HG03175 (cell line): Measurements from ENCODE around the gene ITPKC.
"Not testable (repeated sequence)": the region's sequence is repeated elsewhere in the genome, so short reads cannot be mapped to it uniquely, and the experiment has no call there.

Source experiments
- ATAC-seq: cut with Tn5 transposase; IDR thresholded peaks from one replicate; pipeline ENCODE4 v1.9.1; 2021; ENCODE audit warnings: mild to moderate bottlenecking, moderate library complexity; ENCODE audit not compliant: unreplicated experiment

The ITPKC gene

DNA sequence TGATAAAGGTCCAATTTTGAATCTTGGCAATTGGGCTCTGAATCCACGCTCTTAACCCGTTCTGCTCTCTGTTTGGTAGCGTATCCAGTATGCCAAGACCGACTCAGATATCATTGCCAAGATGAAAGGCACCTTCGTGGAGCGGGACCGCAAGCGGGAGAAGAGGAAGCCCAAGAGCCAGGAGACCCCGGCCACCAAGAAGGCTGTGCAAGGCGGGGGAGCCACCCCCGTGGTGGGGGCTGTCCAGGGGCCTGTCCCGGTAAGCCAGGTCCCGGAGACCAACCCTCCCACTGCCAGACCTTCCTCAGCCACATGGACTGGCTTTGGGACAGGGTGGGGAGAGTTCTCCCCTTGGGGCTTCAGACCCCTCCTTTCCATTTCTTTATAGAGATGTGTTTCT lies 42.4 kb downstream of the ITPKC start:
- ATAC-seq = no peak

DNA sequence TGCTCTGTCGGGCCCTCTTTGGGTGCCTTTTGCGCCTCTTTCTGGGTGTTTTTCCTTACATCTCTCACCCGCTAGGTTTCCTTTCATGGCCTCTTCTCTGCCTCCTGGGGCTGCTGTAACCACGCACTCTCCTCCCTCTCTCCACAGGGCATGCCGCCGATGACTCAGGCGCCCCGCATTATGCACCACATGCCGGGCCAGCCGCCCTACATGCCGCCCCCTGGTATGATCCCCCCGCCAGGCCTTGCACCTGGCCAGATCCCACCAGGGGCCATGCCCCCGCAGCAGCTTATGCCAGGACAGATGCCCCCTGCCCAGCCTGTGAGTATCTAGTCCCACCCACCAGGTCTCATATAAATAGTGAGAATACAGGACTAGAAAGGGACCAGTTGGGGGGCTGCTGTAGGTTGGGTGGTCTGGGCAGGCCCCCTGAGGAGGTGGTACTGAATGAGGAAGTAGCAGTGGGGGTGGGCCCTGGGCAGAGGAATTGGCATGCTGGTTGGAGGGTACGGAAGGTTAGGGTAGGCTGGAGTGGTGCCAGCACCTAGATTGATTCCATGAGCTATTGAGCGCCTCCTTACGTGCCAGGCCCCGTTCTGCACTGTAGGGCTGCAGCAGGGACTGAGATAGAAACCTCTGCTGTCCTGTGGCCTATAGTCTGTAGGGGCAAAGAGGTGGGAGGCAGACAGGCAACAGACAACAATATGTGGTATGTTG lies 46.0 kb downstream of the ITPKC start:
- no peak for ATAC-seq

DNA sequence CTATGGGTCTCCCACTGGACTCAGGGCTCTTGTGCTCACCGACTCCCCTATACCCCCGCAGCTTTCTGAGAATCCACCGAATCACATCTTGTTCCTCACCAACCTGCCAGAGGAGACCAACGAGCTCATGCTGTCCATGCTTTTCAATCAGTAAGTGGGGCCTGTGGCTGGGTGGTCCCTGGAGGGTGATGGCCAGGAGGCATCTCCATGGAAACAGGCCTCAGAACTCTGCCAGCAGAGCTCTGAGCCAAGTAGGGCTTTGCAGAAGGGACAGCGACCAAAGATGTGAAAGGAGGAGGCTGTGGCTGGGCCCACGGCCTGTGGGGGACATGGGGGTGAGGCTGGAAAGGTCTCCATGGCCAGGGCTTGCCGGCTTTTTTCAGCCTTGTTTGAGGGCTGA lies 46.6 kb downstream of the ITPKC start:
- ATAC-seq = no peak

DNA sequence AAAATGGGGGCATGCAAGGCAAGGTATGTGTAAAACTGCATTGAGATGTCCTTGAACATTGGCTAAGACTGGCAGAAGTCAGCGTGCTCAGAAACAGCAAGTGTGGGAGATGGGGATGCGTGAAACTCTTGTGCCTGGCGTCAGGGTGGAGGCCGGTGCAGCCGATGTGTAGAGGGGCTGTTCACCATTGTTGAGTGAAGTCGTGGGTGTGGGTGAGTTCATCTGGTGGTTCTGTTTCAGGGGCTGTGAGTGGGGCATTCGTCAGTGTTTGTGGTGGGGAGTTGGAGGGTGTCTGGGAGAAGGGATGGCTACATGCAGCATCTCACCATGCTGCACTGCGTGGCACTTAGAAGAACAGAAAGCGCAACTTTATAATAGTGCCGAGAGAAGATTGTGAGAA lies 47.1 kb downstream of the ITPKC start:
- ATAC-seq = no peak

DNA sequence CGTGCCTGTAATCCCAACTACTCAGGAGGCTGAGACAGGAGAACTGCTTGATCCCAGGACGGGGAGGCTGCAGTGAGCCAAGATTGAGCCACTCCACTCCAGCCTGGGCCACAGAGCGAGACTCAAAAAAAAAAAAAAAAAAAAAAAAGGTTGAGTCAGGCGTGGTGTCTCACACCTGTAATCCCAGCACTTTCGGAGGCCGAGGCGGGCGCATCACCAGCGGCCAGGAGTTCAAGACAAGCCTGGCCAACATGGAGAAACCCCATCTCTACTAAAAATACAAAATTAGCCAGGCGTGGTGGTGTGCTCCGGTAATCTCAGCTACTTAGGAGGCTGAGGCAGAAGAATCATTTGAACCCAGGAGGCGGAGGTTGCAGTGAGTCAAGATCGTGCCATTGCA lies 49.5 kb downstream of the ITPKC start:
- ATAC-seq = not testable (repeated sequence)

DNA sequence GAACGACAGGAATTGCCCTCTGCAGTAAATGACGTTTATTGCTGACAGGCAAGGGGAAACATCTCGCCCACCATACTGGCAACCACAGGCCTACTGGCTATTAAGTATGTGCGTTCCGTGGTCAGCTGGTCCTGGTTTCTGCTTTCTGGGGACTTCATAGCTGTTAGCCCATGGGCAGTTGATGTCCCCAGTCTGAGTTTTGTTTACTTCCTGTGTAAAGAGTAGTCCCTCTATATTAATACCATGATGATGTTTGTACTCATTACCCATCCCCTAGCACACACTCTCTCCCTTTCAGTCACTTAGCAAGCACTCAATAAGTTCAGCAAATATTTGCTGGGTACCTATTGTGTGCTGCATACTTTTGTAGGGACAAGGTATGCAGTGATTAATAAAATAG lies 52.0 kb downstream of the ITPKC start:
- ATAC-seq = no peak

DNA sequence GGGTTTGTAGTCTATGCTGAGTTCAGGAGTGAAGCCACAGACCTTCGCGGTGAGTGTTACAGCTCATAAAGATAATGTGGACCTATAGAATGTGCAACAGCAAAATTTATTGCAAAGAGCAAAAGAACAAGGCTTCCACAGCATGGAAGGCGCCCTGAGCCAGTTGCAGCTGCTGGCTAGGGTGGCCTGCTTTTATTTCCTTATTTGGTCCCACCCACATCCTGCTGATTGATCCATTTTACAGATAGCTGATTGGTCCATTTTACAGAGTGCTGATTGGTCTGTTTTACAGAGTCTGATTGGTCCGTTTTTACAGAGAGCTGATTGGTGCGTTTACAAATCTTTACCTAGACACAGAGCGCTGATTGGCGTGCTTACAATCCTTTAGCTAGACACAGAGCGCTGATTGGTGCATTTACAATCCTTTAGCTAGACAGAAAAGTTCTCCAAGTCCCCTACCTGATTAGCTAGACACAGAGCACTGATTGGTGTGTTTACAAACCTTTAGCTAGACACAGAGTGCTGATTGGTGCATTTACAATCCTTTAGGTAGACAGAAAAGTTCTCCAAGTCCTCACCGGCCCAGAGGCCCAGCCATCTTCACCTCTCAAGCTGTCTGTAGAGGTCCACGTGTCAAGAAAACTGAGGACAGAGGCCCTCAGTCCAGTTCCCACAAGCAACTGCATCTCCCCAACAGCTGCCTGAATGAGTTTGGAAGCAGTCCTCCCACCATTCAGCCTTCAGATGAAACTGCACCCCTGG lies 54.4 kb downstream of the ITPKC start:
- not testable (repeated sequence) for ATAC-seq

DNA sequence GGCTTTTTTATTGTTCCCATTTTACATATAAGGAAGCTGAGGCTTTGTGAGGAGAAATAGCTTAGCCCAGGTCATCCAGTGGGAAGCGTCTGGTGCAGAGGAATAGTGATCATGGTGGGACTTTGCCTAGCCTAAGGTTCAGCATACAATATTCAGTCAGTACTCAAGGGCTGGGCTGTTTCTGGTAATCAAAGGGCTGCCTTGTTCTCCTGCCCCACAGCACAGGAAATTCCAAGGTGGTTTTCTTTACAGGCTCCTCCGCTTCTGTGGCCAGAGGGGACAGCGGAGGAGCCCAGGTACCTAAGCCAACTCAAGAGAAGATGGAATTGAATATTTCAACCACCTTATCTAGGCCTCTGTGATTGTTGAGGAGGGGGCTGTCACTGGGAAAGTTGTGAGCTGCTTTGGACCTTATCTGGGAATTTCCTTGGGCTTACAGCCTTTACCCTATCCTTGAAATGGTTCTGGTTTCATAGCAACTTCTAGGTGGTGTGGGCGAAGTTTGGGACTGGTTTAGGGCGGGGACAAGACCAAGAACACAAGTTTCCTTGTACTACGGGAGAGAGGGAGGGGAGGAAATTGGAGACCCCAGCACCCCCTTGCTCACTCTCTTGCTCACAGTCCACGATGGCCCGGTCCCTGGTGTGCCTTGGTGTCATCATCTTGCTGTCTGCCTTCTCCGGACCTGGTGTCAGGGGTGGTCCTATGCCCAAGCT lies 58.2 kb downstream of the ITPKC start, which contains the start of gene MIA:
Gene MIA, plus strand, starts transcription at position 606 of the 716 bp plus-strand sequence. Its CDS starts 22 bp downstream, at position 628.
- ATAC-seq = no peak

DNA sequence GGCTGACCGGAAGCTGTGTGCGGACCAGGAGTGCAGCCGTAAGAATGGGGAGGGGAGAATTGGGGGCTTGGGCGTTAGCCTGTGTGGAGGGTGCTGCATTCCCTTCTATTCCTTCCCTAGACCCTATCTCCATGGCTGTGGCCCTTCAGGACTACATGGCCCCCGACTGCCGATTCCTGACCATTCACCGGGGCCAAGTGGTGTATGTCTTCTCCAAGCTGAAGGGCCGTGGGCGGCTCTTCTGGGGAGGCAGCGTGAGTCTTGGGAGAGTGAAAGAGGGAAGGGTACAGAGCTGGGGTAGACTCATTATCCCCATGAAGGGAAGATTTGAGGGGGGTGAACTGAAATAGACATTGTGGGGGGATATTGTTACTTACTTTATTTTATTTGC lies 58.7 kb downstream of the ITPKC start:
- no peak for ATAC-seq

DNA sequence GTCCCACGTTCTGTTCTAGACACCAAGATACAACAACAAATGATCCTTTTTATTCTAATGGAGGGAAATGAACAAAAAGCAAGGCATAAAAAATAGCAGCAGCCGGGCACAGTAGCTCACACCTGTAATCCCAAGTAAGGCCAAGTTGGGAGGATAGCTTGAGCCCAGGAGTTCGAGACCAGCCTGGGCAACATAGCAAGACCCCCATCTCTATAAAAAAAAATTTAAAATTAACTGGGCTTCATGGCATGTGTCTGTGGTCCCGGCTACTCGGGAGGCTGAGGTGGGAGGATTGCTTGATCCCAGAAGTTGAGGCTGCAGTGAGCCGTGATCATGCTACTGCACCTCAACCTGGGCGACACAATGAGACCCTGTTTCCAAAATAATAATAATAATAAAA lies 59.5 kb downstream of the ITPKC start:
- ATAC-seq = no peak

DNA sequence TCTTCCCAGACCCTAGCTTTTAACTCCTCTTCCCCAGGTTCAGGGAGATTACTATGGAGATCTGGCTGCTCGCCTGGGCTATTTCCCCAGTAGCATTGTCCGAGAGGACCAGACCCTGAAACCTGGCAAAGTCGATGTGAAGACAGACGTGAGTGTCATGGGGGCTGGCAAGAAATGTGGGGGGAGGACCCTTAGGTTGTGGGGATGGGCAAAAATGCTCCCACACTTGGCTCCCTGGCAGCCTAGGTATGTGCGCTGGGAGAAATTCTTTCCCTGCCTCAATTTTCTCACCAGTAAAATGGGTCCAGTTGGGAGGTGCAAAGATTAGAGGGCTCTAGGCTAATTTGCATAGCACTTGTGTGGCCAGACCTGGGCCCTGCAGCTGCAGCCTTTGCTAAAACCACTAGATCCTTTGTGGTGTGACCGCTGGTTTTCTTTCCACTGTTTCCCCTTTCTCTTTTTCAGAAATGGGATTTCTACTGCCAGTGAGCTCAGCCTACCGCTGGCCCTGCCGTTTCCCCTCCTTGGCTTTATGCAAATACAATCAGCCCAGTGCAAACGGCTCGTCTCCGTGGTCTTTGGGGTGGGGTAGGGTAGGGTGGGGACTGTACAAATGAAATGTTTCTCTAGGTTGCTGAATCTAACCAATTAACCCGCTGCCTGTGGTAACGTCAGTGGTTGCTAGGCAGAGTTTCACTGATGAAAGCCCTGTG lies 60.2 kb downstream of the ITPKC start:
- peak; percentile 59 for ATAC-seq

DNA sequence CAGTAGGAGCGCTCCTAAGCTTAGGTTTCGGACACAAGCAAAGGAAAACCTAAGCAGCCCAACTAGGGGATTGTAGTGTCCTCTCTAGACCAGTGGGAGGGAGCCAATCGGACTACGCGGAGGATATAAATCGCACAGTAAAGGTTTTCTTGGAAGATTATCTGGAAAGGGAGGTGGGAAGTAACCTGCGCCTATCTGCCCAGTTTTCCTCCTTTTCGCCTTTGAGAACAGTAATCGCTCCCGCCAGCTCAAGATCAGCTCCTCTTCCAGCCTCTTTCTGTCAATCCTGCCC lies 60.7 kb downstream of the ITPKC start:
- no peak for ATAC-seq

DNA sequence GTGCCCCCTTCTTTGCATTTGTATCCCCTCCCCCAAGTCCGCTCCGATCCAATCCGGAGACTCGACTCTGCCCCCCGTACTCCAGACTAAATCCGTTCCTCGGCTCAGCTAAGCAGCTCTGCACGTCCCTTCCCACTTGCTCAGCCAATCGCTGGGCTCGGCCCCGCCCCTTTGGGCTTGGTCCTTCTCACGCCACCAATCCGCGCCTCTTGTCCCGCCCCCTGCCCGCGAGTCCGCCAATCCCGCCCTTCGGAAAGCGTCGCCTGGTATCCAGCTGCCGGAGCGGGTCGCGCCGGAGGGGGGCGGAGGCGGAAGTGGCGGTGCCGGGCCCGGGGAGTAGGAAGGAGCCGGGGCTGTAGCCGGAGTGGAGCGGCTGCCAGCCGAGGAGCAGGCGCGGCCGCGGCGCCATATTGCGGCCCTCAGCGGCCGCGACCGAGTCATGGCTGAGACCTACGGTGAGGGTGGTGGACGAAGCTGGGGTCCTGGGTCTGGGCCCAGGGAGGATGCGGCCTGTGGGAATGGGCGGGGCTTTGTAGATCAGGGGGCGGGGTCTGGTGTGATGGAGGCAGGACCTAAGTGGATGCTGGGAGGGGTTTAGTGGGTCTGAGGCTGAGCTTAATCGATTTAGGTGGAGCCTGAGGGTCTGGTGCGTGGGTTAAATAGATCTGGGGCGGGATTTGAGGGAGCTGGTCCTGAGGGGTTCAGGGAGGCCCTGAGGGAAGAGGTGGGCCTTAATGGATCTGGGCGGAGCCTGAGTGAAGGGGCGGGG lies 61.2 kb downstream of the ITPKC start, which contains the start of gene RAB4B:
Gene RAB4B, plus strand, starts transcription at position 311 of the 769 bp plus-strand sequence. Its CDS starts 129 bp downstream, at position 440.
- peak; percentile 62 for ATAC-seq

DNA sequence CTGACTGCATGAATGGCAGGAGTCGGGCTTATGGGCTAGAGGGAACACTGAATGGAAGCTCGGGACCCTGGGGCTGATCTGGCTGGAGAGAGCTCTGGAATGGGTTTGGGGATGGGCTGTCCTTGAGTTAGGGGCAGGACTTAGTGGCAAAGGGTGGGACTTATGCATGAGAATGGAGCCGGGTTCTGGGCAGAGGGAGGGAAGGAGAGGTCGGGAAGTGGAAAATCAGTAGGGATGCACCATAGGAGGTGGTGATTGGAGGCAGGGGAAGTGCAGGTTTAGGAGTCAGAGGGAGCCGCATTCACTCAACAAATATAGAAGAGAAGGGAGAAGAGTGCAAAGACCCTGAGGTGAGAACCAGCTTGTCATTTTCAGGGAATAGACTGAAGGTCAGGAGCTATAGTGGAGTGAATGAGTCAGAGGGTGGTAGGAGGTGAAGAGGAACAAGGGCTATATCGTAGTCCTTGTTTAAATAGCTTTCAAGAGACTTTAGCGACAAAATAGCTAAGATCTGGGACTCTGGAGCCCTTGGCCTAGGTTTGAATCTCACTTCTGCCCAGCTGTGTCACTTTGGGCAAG lies 61.9 kb downstream of the ITPKC start:
- ATAC-seq = no peak

DNA sequence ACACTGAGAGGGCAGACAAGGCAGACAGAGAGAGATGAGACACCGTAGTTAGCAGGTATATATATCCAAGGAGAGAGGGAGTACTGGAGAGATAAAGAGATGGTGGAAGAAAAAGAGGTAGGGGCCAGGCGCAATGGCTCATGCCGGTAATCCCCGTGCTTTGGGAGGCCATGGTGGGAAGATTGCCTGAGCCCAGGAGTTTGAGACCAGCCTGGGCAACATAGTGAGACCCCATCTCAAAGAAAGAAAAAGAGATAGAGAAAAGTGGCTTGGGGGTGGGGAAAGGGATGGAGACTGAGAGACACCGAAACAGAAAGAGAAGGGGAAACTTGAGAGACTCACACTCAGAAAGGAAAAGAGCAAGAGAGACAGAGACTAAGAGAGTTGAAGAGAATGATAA lies 63.7 kb downstream of the ITPKC start:
- no peak for ATAC-seq

DNA sequence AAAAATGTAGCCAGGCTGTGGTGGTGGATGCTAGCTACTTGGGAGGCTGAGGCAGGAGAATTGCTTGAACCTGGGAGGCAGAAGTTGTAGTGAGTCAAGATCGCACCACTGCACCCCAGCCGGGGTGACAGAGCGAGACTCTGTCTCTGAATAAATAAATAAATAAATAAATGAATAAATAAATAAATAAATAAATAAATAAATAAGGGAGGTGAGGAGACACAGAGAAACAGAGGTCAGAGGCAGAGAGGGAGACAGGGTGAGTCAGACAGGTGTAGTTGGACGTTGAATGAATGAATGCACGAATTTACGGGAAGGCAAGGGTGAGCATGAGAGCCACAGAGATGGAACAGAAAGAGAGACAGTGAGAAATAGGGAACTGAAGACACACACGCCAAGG lies 64.2 kb downstream of the ITPKC start:
- ATAC-seq = no peak

DNA sequence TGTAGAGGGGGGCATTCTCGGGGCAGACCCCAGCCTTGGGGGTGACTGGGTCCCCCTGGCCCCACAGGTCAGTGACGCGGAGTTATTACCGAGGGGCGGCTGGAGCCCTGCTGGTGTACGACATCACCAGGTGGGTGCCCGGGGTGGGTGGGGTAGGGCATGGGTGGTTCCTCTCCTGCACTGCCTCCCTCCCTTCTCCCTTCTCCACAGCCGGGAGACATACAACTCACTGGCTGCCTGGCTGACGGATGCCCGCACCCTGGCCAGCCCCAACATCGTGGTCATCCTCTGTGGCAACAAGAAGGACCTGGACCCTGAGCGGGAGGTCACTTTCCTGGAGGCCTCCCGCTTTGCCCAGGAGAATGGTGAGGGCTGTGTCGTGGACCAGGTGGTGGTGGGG lies 66.8 kb downstream of the ITPKC start:
- no peak for ATAC-seq

DNA sequence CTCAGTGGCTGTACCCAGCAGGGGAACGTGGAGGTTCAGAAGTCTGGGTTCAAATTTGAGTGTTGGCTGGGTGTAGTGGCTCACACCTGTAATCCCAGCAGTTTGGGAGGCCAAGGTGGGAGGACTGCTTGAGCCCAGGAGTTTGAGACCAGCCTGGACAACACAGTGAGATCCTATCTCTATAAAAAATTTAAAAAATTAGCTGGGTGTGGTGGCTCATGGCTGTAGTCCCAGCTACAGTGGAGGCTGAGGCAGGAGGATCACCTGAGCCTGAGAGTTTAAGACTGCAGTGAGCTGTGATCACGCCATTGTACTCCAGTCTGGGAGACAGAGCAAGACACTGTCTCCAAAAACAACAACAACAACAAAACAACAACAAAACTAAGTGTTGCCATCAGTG lies 67.2 kb downstream of the ITPKC start:
- ATAC-seq = not testable (repeated sequence)

DNA sequence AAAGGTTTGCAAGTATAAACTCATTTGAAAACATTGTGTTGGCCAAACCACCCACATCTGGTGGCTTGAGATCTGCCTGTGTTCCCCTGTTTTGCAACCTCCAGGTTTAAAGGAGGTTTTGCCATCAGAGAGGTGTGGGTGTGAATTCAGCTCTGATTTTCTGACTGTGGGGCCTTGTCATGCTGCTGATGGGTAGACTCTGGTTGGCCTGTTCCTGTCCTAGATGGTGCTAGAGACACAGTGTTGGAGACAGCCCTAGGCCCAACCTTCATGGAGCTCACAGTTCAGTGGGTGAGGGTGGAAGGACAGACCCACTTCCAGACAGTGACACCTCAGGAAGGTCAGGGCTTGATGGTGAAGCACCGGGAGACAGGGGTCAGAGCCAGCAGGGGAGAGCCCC lies 68.6 kb downstream of the ITPKC start:
- ATAC-seq = no peak
